GM21390 (cell line): ENCODE data around the gene ECI1.
"Not testable (repeated sequence)": the region's sequence is repeated elsewhere in the genome, so short reads cannot be mapped to it uniquely, and the experiment has no call there.

Experiments used
- ATAC-seq: cut with Tn5 transposase; IDR thresholded peaks from one replicate; pipeline ENCODE4 v1.9.1; 2021; ENCODE audit not compliant: unreplicated experiment

The ECI1 gene

GRCh38 chr16:2212362-2213324 is 38.7 kb downstream of the ECI1 start:
- ATAC-seq: no peak

GRCh38 chr16:2211923-2212347 is 39.5 kb downstream of the ECI1 start:
- ATAC-seq: no peak

GRCh38 chr16:2210386-2211365 is 40.7 kb downstream of the ECI1 start, which contains the start of gene BRICD5:
BRICD5 (minus strand) TSS chr16:2210863; CDS start chr16:2210833, 30 bp downstream.
- ATAC-seq: no peak

- ATAC-seq: no peak
Measured at GRCh38 chr16:2210009-2210332, 41.4 kb downstream of the ECI1 start.

GRCh38 chr16:2209258-2210008 is 42.0 kb downstream of the ECI1 start:
- no peak for ATAC-seq

GRCh38 chr16:2208772-2209171 is 42.6 kb downstream of the ECI1 start:
- no peak for ATAC-seq

GRCh38 chr16:2208308-2208707 is 43.1 kb downstream of the ECI1 start:
- no peak for ATAC-seq

GRCh38 chr16:2207872-2208271 is 43.5 kb downstream of the ECI1 start:
- no peak for ATAC-seq

- no peak for ATAC-seq
Measured at GRCh38 chr16:2206780-2207433, 44.5 kb downstream of the ECI1 start.

GRCh38 chr16:2206420-2206779 is 45.0 kb downstream of the ECI1 start:
- peak; percentile 6 for ATAC-seq

GRCh38 chr16:2205967-2206313 is 45.4 kb downstream of the ECI1 start:
- ATAC-seq: peak; percentile 11

GRCh38 chr16:2205104-2205966 is 46.1 kb downstream of the ECI1 start, which contains the start of gene MLST8:
MLST8 (plus strand) TSS chr16:2205454; CDS start chr16:2206086, 632 bp downstream.
- ATAC-seq: peak; percentile 51

- ATAC-seq: no peak
Measured at GRCh38 chr16:2204416-2205103, 46.8 kb downstream of the ECI1 start.

GRCh38 chr16:2203119-2203688 is 48.2 kb downstream of the ECI1 start:
- not testable (repeated sequence) for ATAC-seq

GRCh38 chr16:2200313-2200712 is 51.1 kb downstream of the ECI1 start:
- no peak for ATAC-seq

GRCh38 chr16:2199621-2200139 is 51.7 kb downstream of the ECI1 start:
- ATAC-seq: no peak

GRCh38 chr16:2199095-2199494 is 52.3 kb downstream of the ECI1 start:
- no peak for ATAC-seq

- no peak for ATAC-seq
Measured at GRCh38 chr16:2198283-2198682, 53.1 kb downstream of the ECI1 start.
